GM18526 (cell line): Measurements from ENCODE around the gene SORCS1.

Source experiments
- POLR2A ChIP-seq: IDR thresholded peaks from 3 replicates; pipeline ENCODE4 v1.6.1; 2011; ENCODE audit not compliant: insufficient read length; ENCODE audit errors: extremely low read depth

The SORCS1 gene

GRCh38 chr10:106873770-106874603, 290.5 kb downstream of the SORCS1 start:
- TF ChIP-seq POLR2A, result no peak

GRCh38 chr10:106872176-106872575, 292.3 kb downstream of the SORCS1 start:
- no peak for TF ChIP-seq POLR2A

GRCh38 chr10:106866244-106866845, 298.2 kb downstream of the SORCS1 start:
- TF ChIP-seq POLR2A, result no peak

- no peak for TF ChIP-seq POLR2A
Measured at GRCh38 chr10:106864031-106864430, 300.5 kb downstream of the SORCS1 start.

- TF ChIP-seq POLR2A, result no peak
Measured at GRCh38 chr10:106863549-106863948, 301.0 kb downstream of the SORCS1 start.

GRCh38 chr10:106859892-106860652, 304.4 kb downstream of the SORCS1 start:
- TF ChIP-seq POLR2A, result no peak

GRCh38 chr10:106857728-106858127, 306.8 kb downstream of the SORCS1 start:
- TF ChIP-seq POLR2A, result no peak

GRCh38 chr10:106857213-106857612, 307.3 kb downstream of the SORCS1 start:
- no peak for TF ChIP-seq POLR2A

GRCh38 chr10:106836933-106837663, 327.4 kb downstream of the SORCS1 start:
- no peak for TF ChIP-seq POLR2A

GRCh38 chr10:106832846-106833245, 331.7 kb downstream of the SORCS1 start:
- TF ChIP-seq POLR2A, result no peak

- TF ChIP-seq POLR2A, result no peak
Measured at GRCh38 chr10:106830471-106830870, 334.0 kb downstream of the SORCS1 start.

GRCh38 chr10:106830006-106830405, 334.5 kb downstream of the SORCS1 start:
- TF ChIP-seq POLR2A, result no peak

GRCh38 chr10:106826716-106827115, 337.8 kb downstream of the SORCS1 start:
- TF ChIP-seq POLR2A, result no peak

- TF ChIP-seq POLR2A, result no peak
Measured at GRCh38 chr10:106825576-106826364, 338.7 kb downstream of the SORCS1 start.
